Stimulated activated CD8-positive, alpha-beta memory T cell treated with anti-CD3 and anti-CD28 coated beads, Interleukin-2, amount 100 ng/mL, for 1 hour (primary cell): ENCODE data around the gene ASH1L.
"Not testable (repeated sequence)": the region's sequence is repeated elsewhere in the genome, so short reads cannot be mapped to it uniquely, and the experiment has no call there.

Experiments
- DNase-seq, 2 donors: peaks; one replicate each; pipeline ENCODE4 v3.0.0-alpha.2; 2020; ENCODE audit warnings: low read depth in 2 of 2

The ASH1L gene

GRCh38 chr1:155451199-155451598, 111.4 kb downstream of the ASH1L start:
- DNase-seq: no peak

- DNase-seq: not testable (repeated sequence)
These were observed 120.2 kb downstream of the ASH1L start for GRCh38 chr1:155442431-155442830.

GRCh38 chr1:155437405-155437804, 125.2 kb downstream of the ASH1L start:
- no peak for DNase-seq

- DNase-seq: not testable (repeated sequence)
These were observed 128.7 kb downstream of the ASH1L start for GRCh38 chr1:155433831-155434389.

GRCh38 chr1:155433128-155433830, 129.3 kb downstream of the ASH1L start:
- DNase-seq: not testable (repeated sequence)

GRCh38 chr1:155424091-155424490, 138.5 kb downstream of the ASH1L start:
- no peak for DNase-seq

- DNase-seq: no peak
These were observed 141.8 kb downstream of the ASH1L start for GRCh38 chr1:155420788-155421187.

GRCh38 chr1:155411840-155412239, 150.8 kb downstream of the ASH1L start:
- not testable (repeated sequence) for DNase-seq

GRCh38 chr1:155410931-155411330, 151.7 kb downstream of the ASH1L start:
- DNase-seq: no peak

GRCh38 chr1:155396874-155397476, 165.6 kb downstream of the ASH1L start:
- DNase-seq: no peak

GRCh38 chr1:155392898-155393411, 169.6 kb downstream of the ASH1L start:
- no peak for DNase-seq

GRCh38 chr1:155389826-155390225, 172.8 kb downstream of the ASH1L start:
- no peak for DNase-seq

- DNase-seq: not testable (repeated sequence)
These were observed 176.8 kb downstream of the ASH1L start for GRCh38 chr1:155385836-155386235.

GRCh38 chr1:155383406-155383805, 179.2 kb downstream of the ASH1L start:
- DNase-seq: no peak

- no peak for DNase-seq
These were observed 182.9 kb downstream of the ASH1L start for GRCh38 chr1:155379631-155380090.

GRCh38 chr1:155379180-155379579, 183.4 kb downstream of the ASH1L start:
- DNase-seq: no peak

GRCh38 chr1:155360051-155360450, 202.6 kb downstream of the ASH1L start:
- no peak for DNase-seq

- DNase-seq: no peak
These were observed 210.0 kb downstream of the ASH1L start for GRCh38 chr1:155352631-155353030.

GRCh38 chr1:155342842-155343241, 219.8 kb downstream of the ASH1L start:
- no peak for DNase-seq

GRCh38 chr1:155339515-155340097, 223.0 kb downstream of the ASH1L start:
- no peak for DNase-seq

GRCh38 chr1:155334962-155335361, 227.6 kb downstream of the ASH1L start:
- no peak for DNase-seq

GRCh38 chr1:155329980-155330598, 232.5 kb downstream of the ASH1L start:
- no peak for DNase-seq
